Lung microvascular endothelial cell (primary cell): ENCODE results near the gene GGCT. TPM values are rescaled to one million over a fixed set of nuclear protein-coding genes. Genes with fewer than 3 reads are reported as not detected.

ENCODE experiments used
- total RNA-seq: library from RNA; depleted of rRNA; stranded (reverse); fragments of >200 nt; gene quantifications from 2 replicates; pipeline ENCODE4 v1.2.1, GENCODE V29; 2014

GGCT gene
- total RNA-seq, 1 donor from 2014 or later, result 22.2 TPM

Other genes starting within 250 kb of the GGCT start
- gene ZNRF2, start 220.2 kb downstream of the GGCT start, total RNA-seq, result 4.4 and 8.1 TPM in 2 replicates
- 17.9 and 22.8 TPM in 2 replicates for gene NOD1, start 26.0 kb downstream of the GGCT start, total RNA-seq
- 63.0 and 75.0 TPM in 2 replicates for gene GARS1, start 90.0 kb upstream of the GGCT start, total RNA-seq
- not detected in 2 replicates for gene CRHR2, start 177.6 kb upstream of the GGCT start, total RNA-seq
- under 0.01 TPM in 1 of 2 replicates, not detected in the other for gene INMT, start 247.3 kb upstream of the GGCT start, total RNA-seq